ENCODE data around the gene SON. TPM values are rescaled to one million over a fixed set of nuclear protein-coding genes. Genes with fewer than 3 reads are reported as not detected.

Gene SON
- total RNA-seq, 1 donor from 2014 or later: 367 TPM

- peaks cover 5% of the 10 kb centered on the region for H3K4me1 Mint-ChIP-seq
- H3K9me3 Mint-ChIP-seq: no peaks in the 10 kb centered on the region
- no peak for DNase-seq (ENCODE audit: low read depth, low spot score)
- no peak overlapping the region for H3K27ac Mint-ChIP-seq (ENCODE audit: unreplicated experiment)
- TF ChIP-seq, protein P1, sequence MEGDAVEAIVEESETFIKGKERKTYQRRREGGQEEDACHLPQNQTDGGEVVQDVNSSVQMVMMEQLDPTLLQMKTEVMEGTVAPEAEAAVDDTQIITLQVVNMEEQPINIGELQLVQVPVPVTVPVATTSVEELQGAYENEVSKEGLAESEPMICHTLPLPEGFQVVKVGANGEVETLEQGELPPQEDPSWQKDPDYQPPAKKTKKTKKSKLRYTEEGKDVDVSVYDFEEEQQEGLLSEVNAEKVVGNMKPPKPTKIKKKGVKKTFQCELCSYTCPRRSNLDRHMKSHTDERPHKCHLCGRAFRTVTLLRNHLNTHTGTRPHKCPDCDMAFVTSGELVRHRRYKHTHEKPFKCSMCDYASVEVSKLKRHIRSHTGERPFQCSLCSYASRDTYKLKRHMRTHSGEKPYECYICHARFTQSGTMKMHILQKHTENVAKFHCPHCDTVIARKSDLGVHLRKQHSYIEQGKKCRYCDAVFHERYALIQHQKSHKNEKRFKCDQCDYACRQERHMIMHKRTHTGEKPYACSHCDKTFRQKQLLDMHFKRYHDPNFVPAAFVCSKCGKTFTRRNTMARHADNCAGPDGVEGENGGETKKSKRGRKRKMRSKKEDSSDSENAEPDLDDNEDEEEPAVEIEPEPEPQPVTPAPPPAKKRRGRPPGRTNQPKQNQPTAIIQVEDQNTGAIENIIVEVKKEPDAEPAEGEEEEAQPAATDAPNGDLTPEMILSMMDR (conservative IDR thresholded peaks at IDR 0.05): no peak
- H3K4me3 Mint-ChIP-seq: no peak overlapping the region
- H3K36me3 Mint-ChIP-seq (ENCODE audit: low read depth): peaks cover 50% of the 10 kb centered on the region
- H3K27me3 Mint-ChIP-seq (ENCODE audit: low read depth): no peaks in the 10 kb centered on the region
These were observed 10.3 kb downstream of the SON start for GRCh38 chr21:33552999-33553598.

- Mint-ChIP-seq H3K36me3 (ENCODE audit: low read depth) (peaks cover 54% of the 10 kb centered on the region), H3K4me3 (no peak overlapping the region), H3K9me3 (no peaks in the 10 kb centered on the region), H3K4me1 (peaks cover 5% of the 10 kb centered on the region), H3K27me3 (ENCODE audit: low read depth) (no peaks in the 10 kb centered on the region), H3K27ac (ENCODE audit: unreplicated experiment) (no peak overlapping the region)
- DNase-seq (ENCODE audit: low read depth, low spot score): no peak
- TF ChIP-seq, protein P1 (conservative IDR thresholded peaks at IDR 0.05): no peak
These were observed 11.6 kb downstream of the SON start for GRCh38 chr21:33554236-33554981.

DNA sequence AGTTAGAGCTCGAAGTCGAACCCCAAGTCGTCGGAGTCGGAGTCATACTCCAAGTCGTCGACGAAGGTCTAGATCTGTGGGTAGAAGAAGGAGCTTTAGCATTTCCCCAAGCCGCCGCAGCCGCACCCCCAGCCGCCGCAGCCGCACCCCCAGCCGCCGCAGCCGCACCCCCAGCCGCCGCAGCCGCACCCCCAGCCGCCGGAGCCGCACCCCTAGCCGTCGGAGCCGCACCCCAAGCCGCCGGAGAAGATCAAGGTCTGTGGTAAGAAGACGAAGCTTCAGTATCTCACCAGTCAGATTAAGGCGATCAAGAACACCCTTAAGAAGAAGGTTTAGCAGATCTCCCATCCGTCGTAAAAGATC is 12.1 kb downstream of the SON start:
- Mint-ChIP-seq H3K27ac (ENCODE audit: unreplicated experiment) (no peak overlapping the region), H3K4me3 (no peak overlapping the region), H3K27me3 (ENCODE audit: low read depth) (no peaks in the 10 kb centered on the region), H3K36me3 (ENCODE audit: low read depth) (peaks cover 48% of the 10 kb centered on the region), H3K9me3 (no peaks in the 10 kb centered on the region), H3K4me1 (peaks cover 5% of the 10 kb centered on the region)
- DNase-seq (ENCODE audit: low read depth, low spot score): no peak
- TF ChIP-seq, protein P1 (conservative IDR thresholded peaks at IDR 0.05): no peak

DNA sequence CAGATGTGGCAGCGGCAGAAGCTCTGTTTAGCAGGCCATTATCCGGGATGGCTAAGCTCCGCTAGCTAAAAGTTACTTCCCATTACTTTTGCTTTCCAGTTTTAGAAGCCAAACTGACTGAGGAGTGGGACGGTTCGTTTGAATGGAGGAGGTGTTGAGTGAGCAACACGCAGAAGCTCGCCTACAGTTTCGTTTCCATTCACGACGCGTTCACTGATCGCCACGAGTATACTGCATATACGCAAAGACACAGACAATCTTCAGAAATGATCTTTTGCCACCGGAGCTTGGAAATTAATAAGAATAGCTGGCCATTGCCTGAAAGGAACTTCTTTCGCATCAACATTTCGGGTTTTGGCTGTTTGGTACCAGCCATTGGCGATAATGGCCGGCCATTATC is 14.6 kb downstream of the SON start:
- Mint-ChIP-seq H3K4me3 (no peak overlapping the region), H3K36me3 (ENCODE audit: low read depth) (peaks cover 38% of the 10 kb centered on the region), H3K27me3 (ENCODE audit: low read depth) (no peaks in the 10 kb centered on the region), H3K27ac (ENCODE audit: unreplicated experiment) (no peak overlapping the region), H3K4me1 (peaks cover 5% of the 10 kb centered on the region), H3K9me3 (no peaks in the 10 kb centered on the region)
- TF ChIP-seq, protein P1 (conservative IDR thresholded peaks at IDR 0.05): no peak
- DNase-seq (ENCODE audit: low read depth, low spot score): no peak

DNA sequence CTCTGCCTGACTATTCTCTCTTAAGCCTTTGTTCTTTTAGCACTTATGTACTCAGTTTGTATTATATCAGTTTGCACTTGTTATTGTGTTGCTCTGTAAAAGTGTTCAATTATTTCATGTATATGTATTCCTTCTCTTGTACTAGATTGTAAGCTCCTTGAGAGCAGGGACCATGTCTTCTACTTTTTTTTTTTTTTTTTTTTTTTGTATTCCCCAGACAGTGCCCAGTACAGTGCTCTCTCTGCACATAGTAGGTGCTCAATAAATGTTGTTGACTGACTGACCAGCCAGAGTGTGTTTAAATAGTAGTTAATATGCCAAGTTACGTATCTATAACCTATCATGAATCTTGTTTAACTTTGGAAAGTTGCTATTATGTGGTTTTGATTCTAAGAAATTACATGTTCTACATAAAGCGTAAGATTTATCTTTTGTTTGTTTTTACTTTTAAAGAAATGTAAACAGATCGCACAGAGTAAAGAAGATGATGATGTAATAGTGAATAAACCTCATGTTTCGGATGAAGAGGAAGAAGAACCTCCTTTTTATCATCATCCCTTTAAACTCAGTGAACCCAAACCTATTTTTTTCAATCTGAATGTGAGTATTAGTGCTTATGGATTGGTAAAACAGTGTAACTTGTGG is 16.1 kb downstream of the SON start:
- no peak for DNase-seq (ENCODE audit: low read depth, low spot score)
- Mint-ChIP-seq H3K36me3 (ENCODE audit: low read depth) (peaks cover 30% of the 10 kb centered on the region), H3K9me3 (no peaks in the 10 kb centered on the region), H3K27ac (ENCODE audit: unreplicated experiment) (no peak overlapping the region), H3K4me3 (no peak overlapping the region), H3K4me1 (peaks cover 5% of the 10 kb centered on the region), H3K27me3 (ENCODE audit: low read depth) (no peaks in the 10 kb centered on the region)
- TF ChIP-seq, protein P1 (conservative IDR thresholded peaks at IDR 0.05): no peak
